HG02840 (cell line): ENCODE results near the gene TALDO1.

Source experiments
- ATAC-seq: cut with Tn5 transposase; IDR thresholded peaks from one replicate; pipeline ENCODE4 v1.9.1; 2021; ENCODE audit warnings: mild to moderate bottlenecking, moderate library complexity, moderate number of reproducible peaks; ENCODE audit not compliant: unreplicated experiment, low FRiP score

The TALDO1 gene

GRCh38 chr11:709109-709997 is 37.9 kb upstream of the TALDO1 start:
- no peak for ATAC-seq

- no peak for ATAC-seq
Measured at GRCh38 chr11:714436-714835, 32.8 kb upstream of the TALDO1 start.

- ATAC-seq: no peak
Measured at GRCh38 chr11:719214-720016, 27.8 kb upstream of the TALDO1 start.

DNA sequence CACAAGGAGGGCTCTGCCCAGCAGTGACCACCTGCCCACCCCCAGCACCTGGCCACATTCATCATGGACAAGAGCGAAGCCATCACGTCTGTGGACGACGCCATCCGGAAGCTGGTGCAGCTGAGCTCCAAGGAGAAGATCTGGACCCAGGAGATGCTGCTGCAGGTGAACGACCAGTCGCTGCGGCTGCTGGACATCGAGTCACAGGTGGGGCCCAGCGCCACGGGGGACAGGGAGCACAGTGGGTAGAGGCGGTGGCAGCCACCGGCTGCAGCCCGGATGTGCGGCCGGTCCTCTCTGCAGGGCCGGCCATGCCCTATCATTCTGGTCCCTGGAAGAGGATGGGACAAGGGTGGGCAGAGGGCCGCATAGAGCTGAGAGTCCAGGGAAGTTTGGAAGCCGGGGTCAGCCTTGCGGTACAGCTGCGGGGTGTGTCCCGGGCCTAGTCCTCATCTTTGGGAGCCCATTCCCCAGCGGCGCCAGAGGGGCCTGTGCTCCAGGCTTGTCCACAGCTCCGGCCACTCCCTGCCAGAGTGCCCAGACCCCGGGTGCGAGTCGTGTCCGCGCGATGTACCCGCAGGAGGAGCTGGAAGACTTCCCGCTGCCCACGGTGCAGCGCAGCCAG is 27.1 kb upstream of the TALDO1 start:
- ATAC-seq: no peak

DNA sequence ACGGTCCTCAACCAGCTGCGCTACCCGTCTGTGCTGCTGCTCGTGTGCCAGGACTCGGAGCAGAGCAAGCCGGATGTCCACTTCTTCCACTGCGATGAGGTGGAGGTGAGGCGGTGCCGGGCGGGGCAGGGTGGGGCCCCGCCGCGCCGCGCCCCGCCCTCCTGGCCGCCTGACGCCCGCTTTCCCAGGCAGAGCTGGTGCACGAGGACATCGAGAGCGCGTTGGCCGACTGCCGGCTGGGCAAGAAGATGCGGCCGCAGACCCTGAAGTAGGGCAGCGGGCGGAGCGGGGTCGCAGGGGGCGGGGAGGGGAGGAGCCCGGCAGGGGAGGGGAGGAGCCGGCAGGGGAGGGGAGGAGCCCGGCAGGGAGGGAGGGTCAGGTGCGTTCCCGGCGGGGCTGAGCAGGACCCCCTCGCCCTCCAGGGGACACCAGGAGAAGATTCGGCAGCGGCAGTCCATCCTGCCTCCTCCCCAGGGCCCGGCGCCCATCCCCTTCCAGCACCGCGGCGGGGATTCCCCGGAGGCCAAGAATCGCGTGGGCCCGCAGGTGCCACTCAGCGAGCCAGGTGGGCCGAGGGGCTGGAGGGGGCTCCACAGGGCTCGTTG is 26.5 kb upstream of the TALDO1 start:
- no peak for ATAC-seq

DNA sequence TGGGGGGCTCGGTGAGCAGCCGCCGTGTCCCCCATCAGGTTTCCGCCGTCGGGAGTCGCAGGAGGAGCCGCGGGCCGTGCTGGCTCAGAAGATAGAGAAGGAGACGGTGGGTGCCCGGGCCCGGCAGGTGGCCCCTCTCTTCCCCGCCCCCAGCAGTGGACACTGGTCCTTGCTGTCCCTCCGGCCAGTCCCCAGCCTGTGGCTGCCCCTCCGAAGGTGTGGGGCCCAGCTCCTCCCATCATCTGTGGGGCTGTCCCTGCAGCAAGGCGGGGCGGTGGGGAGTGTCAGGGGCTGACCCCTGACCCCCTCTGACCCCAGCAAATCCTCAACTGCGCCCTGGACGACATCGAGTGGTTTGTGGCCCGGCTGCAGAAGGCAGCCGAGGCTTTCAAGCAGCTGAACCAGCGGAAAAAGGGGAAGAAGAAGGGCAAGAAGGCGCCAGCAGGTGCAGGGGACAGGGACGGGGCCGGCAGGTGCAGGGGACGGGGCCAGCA is 26.0 kb upstream of the TALDO1 start:
- no peak for ATAC-seq

- ATAC-seq: no peak
Measured at GRCh38 chr11:721741-722345, 25.4 kb upstream of the TALDO1 start.

- no peak for ATAC-seq
Measured at GRCh38 chr11:722346-722811, 24.9 kb upstream of the TALDO1 start.

DNA sequence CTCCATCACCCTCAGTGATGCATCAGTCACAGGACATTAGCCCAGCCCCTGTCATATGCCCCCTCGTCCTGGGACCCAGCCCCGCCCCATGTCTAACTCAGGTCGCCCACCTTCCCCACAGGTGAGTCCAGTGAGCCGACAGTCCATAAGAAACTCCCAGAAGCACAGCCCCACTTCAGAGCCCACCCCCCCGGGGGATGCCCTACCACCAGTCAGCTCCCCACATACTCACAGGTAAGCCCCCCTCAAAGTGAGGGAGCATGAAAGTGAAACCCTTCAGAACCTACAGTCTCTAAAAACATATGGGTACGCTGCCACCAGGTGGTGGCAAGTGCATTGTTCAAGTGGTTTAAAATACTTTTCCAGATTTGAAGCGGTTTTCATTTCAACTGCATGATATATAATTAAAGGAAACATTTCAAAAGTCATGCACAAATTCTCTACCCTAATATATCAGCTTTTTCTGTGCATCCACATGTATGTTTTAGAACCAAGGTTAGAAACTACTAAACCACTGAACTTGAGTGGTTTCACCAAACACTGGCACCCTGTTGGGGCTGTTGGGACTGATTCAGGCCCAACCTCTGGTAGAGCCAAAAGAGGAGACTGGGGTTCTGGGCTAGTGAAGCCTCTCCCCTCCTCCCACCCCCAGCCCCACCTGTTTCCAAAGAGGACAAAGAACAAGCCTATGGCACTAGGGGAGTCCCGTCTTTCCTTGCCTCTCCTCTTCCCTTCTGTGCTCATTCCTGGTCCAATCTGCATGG is 24.0 kb upstream of the TALDO1 start:
- no peak for ATAC-seq

GRCh38 chr11:724049-724777 is 23.1 kb upstream of the TALDO1 start:
- no peak for ATAC-seq

- ATAC-seq: no peak
Measured at GRCh38 chr11:724778-725386, 22.4 kb upstream of the TALDO1 start.

GRCh38 chr11:725624-726202 is 21.6 kb upstream of the TALDO1 start:
- no peak for ATAC-seq

DNA sequence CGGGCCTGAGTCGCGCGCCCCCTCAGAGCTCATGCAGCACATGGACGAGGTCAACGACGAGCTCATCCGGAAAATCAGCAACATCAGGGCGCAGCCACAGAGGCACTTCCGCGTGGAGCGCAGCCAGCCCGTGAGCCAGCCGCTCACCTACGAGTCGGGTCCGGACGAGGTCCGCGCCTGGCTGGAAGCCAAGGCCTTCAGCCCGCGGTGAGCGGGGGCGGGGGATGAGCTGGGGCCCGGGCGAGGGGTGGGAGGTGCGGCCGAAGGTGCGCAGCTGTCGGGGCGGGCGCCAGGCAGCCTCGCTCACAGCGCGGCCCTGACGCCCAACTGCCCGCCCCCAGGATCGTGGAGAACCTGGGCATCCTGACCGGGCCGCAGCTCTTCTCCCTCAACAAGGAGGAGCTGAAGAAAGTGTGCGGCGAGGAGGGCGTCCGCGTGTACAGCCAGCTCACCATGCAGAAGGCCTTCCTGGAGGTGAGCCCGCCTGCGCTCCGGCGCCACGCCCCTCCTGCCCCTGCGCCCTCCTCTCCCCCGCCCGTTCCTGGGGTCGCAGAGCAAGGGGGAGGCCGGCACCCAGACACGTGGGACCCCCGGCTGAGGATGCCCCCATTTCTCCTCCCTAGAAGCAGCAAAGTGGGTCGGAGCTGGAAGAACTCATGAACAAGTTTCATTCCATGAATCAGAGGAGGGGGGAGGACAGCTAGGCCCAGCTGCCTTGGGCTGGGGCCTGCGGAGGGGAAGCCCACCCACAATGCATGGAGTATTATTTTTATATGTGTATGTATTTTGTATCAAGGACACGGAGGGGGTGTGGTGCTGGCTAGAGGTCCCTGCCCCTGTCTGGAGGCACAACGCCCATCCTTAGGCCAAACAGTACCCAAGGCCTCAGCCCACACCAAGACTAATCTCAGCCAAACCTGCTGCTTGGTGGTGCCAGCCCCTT is 20.7 kb upstream of the TALDO1 start:
- ATAC-seq: no peak

- ATAC-seq: no peak
Measured at GRCh38 chr11:727281-727701, 20.0 kb upstream of the TALDO1 start.

DNA sequence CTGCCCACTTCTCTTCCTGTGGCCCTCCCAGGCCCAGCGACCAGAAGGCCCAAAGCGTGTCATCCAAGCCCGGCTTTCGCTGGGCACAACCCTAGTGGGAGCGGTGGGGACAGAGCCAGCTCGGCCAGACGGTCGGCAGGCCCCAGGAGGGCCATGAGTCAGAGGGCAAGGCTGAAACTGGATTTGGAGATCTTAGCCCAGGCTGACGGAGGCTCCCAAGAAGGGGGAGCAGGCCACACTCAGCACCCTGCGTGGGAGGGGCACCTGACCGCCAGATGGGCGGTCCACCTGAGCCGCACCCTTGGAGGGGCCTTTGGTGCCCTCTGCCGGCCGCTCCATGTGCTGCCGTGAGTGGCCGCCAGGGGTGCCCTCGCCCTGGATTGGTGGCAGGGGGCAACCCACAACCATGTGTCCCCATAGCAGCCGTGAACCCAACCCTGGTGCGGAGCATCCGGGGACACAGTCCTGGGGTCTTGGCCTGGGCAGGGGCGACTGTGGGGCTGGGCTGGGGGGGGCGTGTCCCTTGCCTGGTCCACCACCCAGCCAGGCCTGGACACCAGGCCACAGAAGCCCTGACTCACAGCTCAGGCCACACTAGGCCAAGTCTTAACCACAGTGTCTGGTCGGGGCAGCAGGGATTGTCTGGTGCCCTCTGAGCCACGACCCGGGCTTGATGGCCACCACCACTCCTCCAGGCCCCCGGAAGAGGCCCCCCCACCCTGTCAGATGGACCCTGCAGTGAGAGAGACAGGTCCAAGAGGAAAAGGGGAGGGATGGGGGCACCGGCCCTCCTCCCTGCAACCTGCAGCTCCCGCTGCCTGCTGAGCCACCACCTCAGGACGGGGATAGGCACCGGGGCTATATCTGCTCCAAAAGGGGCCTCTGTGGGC is 19.2 kb upstream of the TALDO1 start:
- no peak for ATAC-seq
